Epithelial cell of proximal tubule (primary cell): Measurements from ENCODE around the gene BPIFB3. TPM values are rescaled to one million over a fixed set of nuclear protein-coding genes. Genes with fewer than 3 reads are reported as not detected.

ENCODE experiments used
- DNase-seq: peaks from one replicate; pipeline ENCODE4 v3.0.0-alpha.2; 2011; ENCODE audit warnings: low read depth
- H3K4me3 ChIP-seq: 2 replicates; pipeline ENCODE4 v1.5.1; 2011; ENCODE audit warnings: low read depth, mild to moderate bottlenecking, low read length
- CTCF ChIP-seq: conservative IDR thresholded peaks from 2 replicates; pipeline ENCODE4 v1.5.1; 2012; ENCODE audit warnings: low read depth, mild to moderate bottlenecking, low read length
- total RNA-seq: library from RNA; depleted of rRNA; stranded (reverse); fragments of >200 nt; gene quantifications from 2 replicates; pipeline ENCODE4 v1.2.3, GENCODE V29; 2015

BPIFB3 gene
- total RNA-seq, 1 donor from 2014 or later: not detected

- DNase-seq: no peak
- H3K4me3 ChIP-seq: no peak overlapping the region
- no peak for TF ChIP-seq CTCF
Observed at GRCh38 chr20:33026779-33027759, 26.6 kb upstream of the BPIFB3 start.

- H3K4me3 ChIP-seq: no peak overlapping the region
- no peak for DNase-seq
- no peak for TF ChIP-seq CTCF
Observed at GRCh38 chr20:33027769-33028751, 25.6 kb upstream of the BPIFB3 start.

- no peak for TF ChIP-seq CTCF
- no peak overlapping the region for H3K4me3 ChIP-seq
- no peak for DNase-seq
Observed at GRCh38 chr20:33028875-33029274, 24.8 kb upstream of the BPIFB3 start.

GRCh38 chr20:33030076-33030475 lies 23.6 kb upstream of the BPIFB3 start:
- H3K4me3 ChIP-seq: no peak overlapping the region
- TF ChIP-seq CTCF: no peak
- DNase-seq: no peak

GRCh38 chr20:33030569-33030968 lies 23.1 kb upstream of the BPIFB3 start:
- DNase-seq: no peak
- TF ChIP-seq CTCF: no peak
- H3K4me3 ChIP-seq: no peak overlapping the region

- no peak for DNase-seq
- no peak for TF ChIP-seq CTCF
- H3K4me3 ChIP-seq: no peak within 1 kb of the TSS
Observed at GRCh38 chr20:33031531-33031930, 22.2 kb upstream of the BPIFB3 start, which contains the start of gene BPIFB6. Gene BPIFB6, plus strand, starts transcription at chr20:33031648. Its CDS starts 0 bp downstream, at chr20:33031648.
